SK-N-SH treated with all-trans-retinoic acid at 6 μM for 48 hours (cell line): ENCODE results near the gene OSGEP.

Source experiments
- ATAC-seq: fragments of 200-7000 bp; cut with Tn5 transposase; 3 replicates; pipeline ENCODE4 v1.9.1; 2020; ENCODE audit warnings: mild to moderate bottlenecking, moderate library complexity
- ARNTL ChIP-seq: fragments of 450-650 bp; formaldehyde crosslinking; IDR thresholded peaks from 2 replicates; pipeline ENCODE4 v1.5.0; 2020; ENCODE audit warnings: low read depth, mild to moderate bottlenecking, moderate library complexity, borderline replicate concordance
- BACH2 ChIP-seq: fragments of 250-450 bp; sonication (Bioruptor Pico); IDR thresholded peaks from 2 replicates; pipeline ENCODE4 v1.9.0; 2021; ENCODE audit warnings: mild to moderate bottlenecking, borderline replicate concordance
- CREB5 ChIP-seq: fragments of 250-450 bp; sonication (Bioruptor Pico); IDR thresholded peaks from 2 replicates; pipeline ENCODE4 v1.5.1; 2020; ENCODE audit warnings: low read depth, mild to moderate bottlenecking, moderate library complexity
- CSDC2 ChIP-seq: fragments of 250-450 bp; sonication (Bioruptor Pico); IDR thresholded peaks from 2 replicates; pipeline ENCODE4 v1.5.0; 2020; ENCODE audit warnings: mild to moderate bottlenecking, moderate library complexity
- CSRNP3 ChIP-seq: fragments of 250-450 bp; sonication (Bioruptor Pico); IDR thresholded peaks from 2 replicates; pipeline ENCODE4 v1.5.1; 2021; ENCODE audit warnings: mild to moderate bottlenecking, moderate library complexity
- ESRRG ChIP-seq: fragments of 250-450 bp; sonication (Bioruptor Pico); IDR thresholded peaks from 2 replicates; pipeline ENCODE4 v1.6.1; 2021; ENCODE audit warnings: mild to moderate bottlenecking
- GLIS3 ChIP-seq: fragments of 250-450 bp; sonication (Bioruptor Pico); IDR thresholded peaks from 2 replicates; pipeline ENCODE4 v1.5.0; 2020; ENCODE audit warnings: mild to moderate bottlenecking, moderate library complexity
- ISL1 ChIP-seq: fragments of 250-450 bp; sonication (Bioruptor Pico); IDR thresholded peaks from 2 replicates; pipeline ENCODE4 v2.1.2; 2022; ENCODE audit warnings: mild to moderate bottlenecking, moderate library complexity
- OSR1 ChIP-seq: fragments of 250-450 bp; sonication (Bioruptor Pico); IDR thresholded peaks from 2 replicates; pipeline ENCODE4 v1.8.0; 2022; ENCODE audit warnings: moderate library complexity, mild to moderate bottlenecking, inconsistent platforms
- PPARA ChIP-seq: fragments of 250-450 bp; sonication (Bioruptor Pico); IDR thresholded peaks from 2 replicates; pipeline ENCODE4 v1.5.0; 2020; ENCODE audit warnings: mild to moderate bottlenecking, borderline replicate concordance
- RARB ChIP-seq: fragments of 250-450 bp; sonication (Bioruptor Pico); IDR thresholded peaks from 2 replicates; pipeline ENCODE4 v1.8.0; 2021; ENCODE audit warnings: mild to moderate bottlenecking, moderate library complexity
- SNAI2 ChIP-seq: fragments of 250-450 bp; sonication (Bioruptor Pico); IDR thresholded peaks from 2 replicates; pipeline ENCODE4 v1.5.0; 2020; ENCODE audit warnings: mild to moderate bottlenecking, moderate library complexity
- TCF4 ChIP-seq: fragments of 250-450 bp; sonication (Bioruptor Pico); IDR thresholded peaks from 2 replicates; pipeline ENCODE4 v1.8.0; 2021; ENCODE audit warnings: mild to moderate bottlenecking, moderate library complexity, borderline replicate concordance
- TOX ChIP-seq: fragments of 250-450 bp; sonication (Bioruptor Pico); IDR thresholded peaks from 2 replicates; pipeline ENCODE4 v1.8.0; 2021; ENCODE audit warnings: mild to moderate bottlenecking, moderate library complexity, borderline replicate concordance
- TSHZ2 ChIP-seq: fragments of 250-450 bp; sonication (Bioruptor Pico); IDR thresholded peaks from 2 replicates; pipeline ENCODE4 v1.5.0; 2020; ENCODE audit warnings: mild to moderate bottlenecking, moderate library complexity
- ZC3H10 ChIP-seq: fragments of 250-450 bp; sonication (Bioruptor Pico); IDR thresholded peaks from 2 replicates; pipeline ENCODE4 v1.5.1; 2021; ENCODE audit warnings: mild to moderate bottlenecking, moderate library complexity
- ZFP3 ChIP-seq: fragments of 250-450 bp; sonication (Bioruptor Pico); IDR thresholded peaks from 2 replicates; pipeline ENCODE4 v1.5.0; 2020; ENCODE audit warnings: mild to moderate bottlenecking, moderate library complexity
- ZFP30 ChIP-seq: fragments of 450-650 bp; formaldehyde crosslinking; IDR thresholded peaks from 2 replicates; pipeline ENCODE4 v1.5.0; 2022; ENCODE audit warnings: mild to moderate bottlenecking, moderate library complexity
- ZNF565 ChIP-seq: fragments of 450-650 bp; formaldehyde crosslinking; conservative IDR thresholded peaks from 2 replicates; pipeline ENCODE4 v1.5.0; 2020; ENCODE audit warnings: low read depth, mild to moderate bottlenecking, moderate library complexity
- ZNF70 ChIP-seq: fragments of 450-650 bp; formaldehyde crosslinking; IDR thresholded peaks from 2 replicates; pipeline ENCODE4 v1.5.0; 2020; ENCODE audit warnings: mild to moderate bottlenecking, moderate library complexity
- ZNF8 ChIP-seq: fragments of 450-650 bp; formaldehyde crosslinking; IDR thresholded peaks from 2 replicates; pipeline ENCODE4 v1.5.0; 2020; ENCODE audit warnings: mild to moderate bottlenecking, moderate library complexity
- TF ChIP-seq, protein P1 (sequence below): fragments of 250-450 bp; sonication (Bioruptor Pico); IDR thresholded peaks from 2 replicates; pipeline ENCODE4 v1.8.0; 2020; ENCODE audit warnings: mild to moderate bottlenecking, moderate library complexity, borderline replicate concordance
- TF ChIP-seq, protein P2 (sequence below): fragments of 250-450 bp; sonication (Bioruptor Pico); IDR thresholded peaks from 2 replicates; pipeline ENCODE4 v1.8.0; 2021; ENCODE audit warnings: low read depth, mild to moderate bottlenecking, moderate library complexity, borderline replicate concordance

The OSGEP gene

GRCh38 chr14:20456971-20457370 lies 2.4 kb upstream of the OSGEP start:
- no peak for TF ChIP-seq ZNF70 (CRISPR knock-in tag)
- no peak for TF ChIP-seq TSHZ2 (CRISPR knock-in tag)
- TF ChIP-seq RARB: no peak
- TF ChIP-seq, protein P1, sequence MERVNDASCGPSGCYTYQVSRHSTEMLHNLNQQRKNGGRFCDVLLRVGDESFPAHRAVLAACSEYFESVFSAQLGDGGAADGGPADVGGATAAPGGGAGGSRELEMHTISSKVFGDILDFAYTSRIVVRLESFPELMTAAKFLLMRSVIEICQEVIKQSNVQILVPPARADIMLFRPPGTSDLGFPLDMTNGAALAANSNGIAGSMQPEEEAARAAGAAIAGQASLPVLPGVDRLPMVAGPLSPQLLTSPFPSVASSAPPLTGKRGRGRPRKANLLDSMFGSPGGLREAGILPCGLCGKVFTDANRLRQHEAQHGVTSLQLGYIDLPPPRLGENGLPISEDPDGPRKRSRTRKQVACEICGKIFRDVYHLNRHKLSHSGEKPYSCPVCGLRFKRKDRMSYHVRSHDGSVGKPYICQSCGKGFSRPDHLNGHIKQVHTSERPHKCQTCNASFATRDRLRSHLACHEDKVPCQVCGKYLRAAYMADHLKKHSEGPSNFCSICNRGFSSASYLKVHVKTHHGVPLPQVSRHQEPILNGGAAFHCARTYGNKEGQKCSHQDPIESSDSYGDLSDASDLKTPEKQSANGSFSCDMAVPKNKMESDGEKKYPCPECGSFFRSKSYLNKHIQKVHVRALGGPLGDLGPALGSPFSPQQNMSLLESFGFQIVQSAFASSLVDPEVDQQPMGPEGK (CRISPR knock-in tag): no peak
- TF ChIP-seq ZC3H10 (CRISPR knock-in tag): no peak
- TF ChIP-seq CSRNP3 (CRISPR knock-in tag): no peak
- TF ChIP-seq, protein P2, sequence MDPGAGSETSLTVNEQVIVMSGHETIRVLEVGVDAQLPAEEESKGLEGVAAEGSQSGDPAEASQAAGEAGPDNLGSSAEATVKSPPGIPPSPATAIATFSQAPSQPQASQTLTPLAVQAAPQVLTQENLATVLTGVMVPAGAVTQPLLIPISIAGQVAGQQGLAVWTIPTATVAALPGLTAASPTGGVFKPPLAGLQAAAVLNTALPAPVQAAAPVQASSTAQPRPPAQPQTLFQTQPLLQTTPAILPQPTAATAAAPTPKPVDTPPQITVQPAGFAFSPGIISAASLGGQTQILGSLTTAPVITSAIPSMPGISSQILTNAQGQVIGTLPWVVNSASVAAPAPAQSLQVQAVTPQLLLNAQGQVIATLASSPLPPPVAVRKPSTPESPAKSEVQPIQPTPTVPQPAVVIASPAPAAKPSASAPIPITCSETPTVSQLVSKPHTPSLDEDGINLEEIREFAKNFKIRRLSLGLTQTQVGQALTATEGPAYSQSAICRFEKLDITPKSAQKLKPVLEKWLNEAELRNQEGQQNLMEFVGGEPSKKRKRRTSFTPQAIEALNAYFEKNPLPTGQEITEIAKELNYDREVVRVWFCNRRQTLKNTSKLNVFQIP (CRISPR knock-in tag): no peak
- no peak for TF ChIP-seq BACH2
- TF ChIP-seq ZFP30 (CRISPR knock-in tag): no peak
- TF ChIP-seq ARNTL (CRISPR knock-in tag): no peak
- no peak for TF ChIP-seq ZNF565
- TF ChIP-seq GLIS3 (CRISPR knock-in tag): no peak
- no peak for TF ChIP-seq TOX
- TF ChIP-seq SNAI2 (CRISPR knock-in tag): no peak
- no peak for TF ChIP-seq PPARA
- TF ChIP-seq ZFP3: no peak
- TF ChIP-seq CREB5: no peak
- no peak for TF ChIP-seq ISL1 (CRISPR knock-in tag)
- no peak for TF ChIP-seq CSDC2 (CRISPR knock-in tag)
- ATAC-seq: no peak

- ATAC-seq: peak; percentile 82
- TF ChIP-seq SNAI2 (CRISPR knock-in tag) (no peak), BACH2 (no peak), ZC3H10 (CRISPR knock-in tag) (no peak), OSR1 (CRISPR knock-in tag) (no peak), ZFP3 (no peak), RARB (no peak), TCF4 (CRISPR knock-in tag) (no peak), ISL1 (CRISPR knock-in tag) (no peak), GLIS3 (CRISPR knock-in tag) (no peak), CSDC2 (CRISPR knock-in tag) (no peak), ZNF8 (CRISPR knock-in tag) (no peak), TSHZ2 (CRISPR knock-in tag) (no peak), ESRRG (CRISPR knock-in tag) (no peak), PPARA (no peak)
- TF ChIP-seq, protein P1 (CRISPR knock-in tag): no peak
- TF ChIP-seq, protein P2 (CRISPR knock-in tag): no peak
These were observed 1.0 kb upstream of the OSGEP start for GRCh38 chr14:20455355-20456300.
